ENCODE data around the gene FOXN3.

The FOXN3 gene

DNA sequence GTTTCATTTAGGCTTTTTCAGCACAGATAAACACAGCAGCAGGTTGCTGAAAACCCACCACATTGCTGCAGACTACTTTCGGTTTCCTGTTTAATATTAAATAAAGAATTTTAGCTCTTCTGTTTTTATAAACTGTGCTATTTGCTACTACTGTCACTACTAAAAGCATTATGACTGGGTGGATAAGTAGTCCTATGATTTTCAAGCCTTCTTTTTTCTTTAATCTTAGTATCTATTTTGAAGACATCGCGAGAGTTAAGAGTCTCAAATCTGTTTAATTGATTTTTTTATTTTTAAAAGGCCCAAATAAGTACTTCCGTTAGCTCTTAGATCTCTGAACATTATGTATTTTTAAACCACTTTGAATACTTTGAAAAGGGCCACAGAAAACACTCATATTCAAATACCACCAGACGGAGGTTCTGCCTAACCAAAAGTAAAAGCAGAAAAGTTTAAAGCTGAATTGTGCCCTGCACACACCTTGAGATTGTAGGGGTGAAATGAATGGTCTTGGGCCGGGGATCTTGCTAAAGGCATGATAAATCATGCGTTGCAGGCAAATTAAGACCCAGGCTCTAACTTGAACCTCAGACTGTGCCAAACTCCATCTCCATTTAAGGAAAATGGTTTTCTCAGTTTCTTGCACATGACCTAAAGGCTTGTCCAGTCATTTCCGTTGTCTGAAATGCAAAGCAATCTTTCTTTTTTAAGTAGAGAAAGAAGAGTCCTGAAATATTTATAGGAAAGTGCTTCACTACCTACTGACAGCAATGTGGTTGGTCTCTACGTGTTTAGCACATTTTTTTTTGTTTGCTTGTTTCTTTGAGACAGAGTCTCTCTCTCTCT is 13.6 kb upstream of the FOXN3 start:
- no peak for DNase-seq

DNA sequence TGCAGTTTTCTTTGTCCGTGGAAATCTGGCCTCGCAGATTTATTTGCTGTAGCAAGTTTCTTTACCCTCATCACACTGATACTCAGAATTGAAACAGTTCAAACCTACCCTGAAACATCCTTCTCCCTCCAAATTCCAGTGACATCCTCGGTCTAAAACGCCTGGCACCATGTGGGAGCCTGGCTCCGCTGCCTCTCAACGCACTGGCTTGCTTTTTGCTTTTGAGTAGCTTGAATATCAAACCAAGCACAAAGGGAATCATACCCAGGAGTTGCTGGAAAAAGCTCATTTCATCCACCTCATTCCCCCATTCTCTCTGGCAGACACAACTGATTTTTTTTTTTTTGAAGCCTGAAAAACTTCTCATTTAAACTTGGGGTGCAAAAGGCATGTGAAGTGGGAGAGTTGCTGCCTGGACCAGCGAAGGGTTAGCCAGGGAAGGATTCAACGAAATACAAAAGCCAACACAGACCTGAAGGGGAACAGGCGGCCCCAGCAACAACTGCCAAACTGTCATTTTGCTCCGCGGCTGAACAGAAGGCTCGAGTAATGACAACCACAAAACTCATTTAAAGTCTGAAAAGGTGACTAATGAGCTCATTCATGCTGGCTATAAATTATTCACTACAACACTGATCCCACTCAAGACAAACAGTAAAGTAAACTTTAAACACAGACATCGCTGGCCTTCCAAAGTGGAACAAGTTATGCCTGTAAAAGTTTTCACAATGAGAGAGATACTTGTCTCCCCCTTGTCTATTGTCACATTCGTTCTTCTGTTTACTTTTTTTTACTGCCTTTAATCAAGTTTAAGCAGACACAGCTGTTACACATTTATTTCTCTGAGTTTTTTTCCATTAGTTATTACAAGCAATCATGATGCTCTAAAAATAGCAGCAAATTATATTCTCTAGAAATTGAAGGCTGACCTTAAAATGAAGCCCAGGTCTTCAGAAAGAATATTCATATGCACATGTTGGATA is 12.5 kb upstream of the FOXN3 start:
- peak; percentile 82 for DNase-seq

DNA sequence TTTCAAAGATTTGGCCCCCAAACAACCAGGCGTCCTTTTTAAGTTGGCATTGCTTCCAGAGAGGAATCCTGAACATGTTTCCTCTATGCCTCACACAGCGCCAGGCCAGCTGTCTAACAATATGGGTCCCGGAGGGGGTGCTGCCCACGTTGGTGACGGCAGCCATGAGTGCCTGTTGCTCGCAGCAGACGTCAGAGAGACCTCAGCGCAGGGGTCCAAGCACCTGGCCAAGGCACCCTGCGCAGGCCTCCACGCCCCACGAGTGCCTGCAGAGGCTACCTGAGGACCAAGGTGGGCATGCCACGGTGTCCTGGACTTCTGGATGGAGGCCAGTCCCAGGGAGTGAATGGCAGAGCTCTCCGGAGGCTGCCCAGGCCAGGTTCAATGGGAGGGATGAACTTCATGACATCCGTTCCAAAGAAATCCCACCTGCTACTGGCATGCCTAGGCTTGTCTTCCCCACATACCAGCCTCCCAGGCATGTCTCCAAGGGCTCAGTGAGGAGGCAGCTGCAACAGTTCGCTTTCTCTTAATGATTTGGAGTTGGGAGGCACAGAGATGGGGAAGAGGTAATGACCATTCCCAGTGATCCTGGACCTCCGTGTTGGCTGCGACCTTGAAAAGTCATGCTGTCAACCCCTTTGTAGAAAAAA is 11.6 kb upstream of the FOXN3 start:
- DNase-seq, result peak; percentile 90

DNA sequence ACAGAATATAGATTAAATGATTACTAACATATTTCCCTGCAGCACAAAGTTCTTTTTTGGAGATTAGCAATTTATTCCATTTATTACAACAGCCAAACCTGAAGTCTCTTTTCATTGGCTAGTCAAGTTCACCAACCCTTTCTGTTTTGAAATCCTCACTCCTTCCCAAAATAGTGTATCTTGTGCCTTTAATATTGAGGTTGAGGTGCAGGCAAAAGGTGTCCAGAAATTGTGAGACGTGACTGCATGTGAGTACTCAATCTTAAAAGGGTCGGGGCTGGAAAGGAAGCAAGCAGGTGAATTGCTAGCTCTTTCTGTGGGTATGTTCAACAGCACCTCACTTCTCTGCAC is 11.1 kb upstream of the FOXN3 start:
- no peak for DNase-seq

DNA sequence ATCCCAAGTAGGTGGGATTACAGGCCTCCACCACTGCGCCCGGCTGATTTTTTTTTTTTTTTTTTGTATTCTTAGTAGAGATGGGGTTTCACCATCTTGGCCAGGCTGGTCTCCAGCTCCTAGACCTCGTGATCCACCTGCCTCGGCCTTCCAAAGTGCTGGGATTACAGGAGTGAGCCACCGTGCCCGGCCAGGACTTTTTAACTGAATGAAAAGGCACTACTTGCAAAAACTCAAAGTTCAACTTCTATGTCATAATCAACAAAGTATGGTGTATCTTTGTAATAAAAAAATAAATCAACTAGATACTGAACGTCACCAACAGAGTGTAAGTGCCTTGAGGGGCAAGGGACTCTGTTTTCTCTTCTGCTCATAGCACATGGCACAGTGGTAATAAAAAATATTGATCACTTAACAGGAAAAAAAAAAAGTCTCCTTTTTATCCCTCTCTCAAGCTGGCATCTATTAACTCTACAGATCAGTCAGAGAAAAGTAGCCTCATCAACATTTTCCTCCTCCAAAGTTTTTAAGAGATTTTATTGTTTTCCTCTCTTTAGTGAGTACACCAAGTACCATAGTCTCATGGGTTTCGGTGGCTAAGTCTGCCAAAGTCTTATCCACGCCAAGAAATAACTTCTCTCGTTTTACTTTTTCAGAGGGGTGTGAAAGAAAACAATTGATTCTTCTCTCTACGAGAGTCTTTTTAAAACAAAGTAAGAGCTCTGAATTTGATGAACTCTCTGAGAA is 10.6 kb upstream of the FOXN3 start:
- DNase-seq, result no peak

DNA sequence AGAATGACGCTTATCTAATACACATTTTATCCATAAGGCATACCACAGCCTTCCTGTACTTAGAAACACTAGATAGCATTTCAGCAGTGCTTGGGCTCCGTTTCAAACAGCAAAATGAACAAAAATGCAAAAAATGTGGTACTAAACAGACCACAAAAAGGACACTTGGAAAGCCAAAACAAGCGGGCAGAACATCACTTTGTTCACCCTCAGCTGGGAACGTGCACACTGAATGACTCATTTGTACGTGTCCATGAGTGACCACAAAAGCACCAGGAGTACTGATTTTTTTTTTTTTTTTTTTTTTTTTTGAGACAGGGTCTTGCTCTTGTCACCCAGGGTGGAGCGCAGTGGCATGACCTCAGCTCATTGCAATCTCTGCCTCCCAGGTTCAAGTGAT is 8.9 kb upstream of the FOXN3 start:
- DNase-seq, result no peak

DNA sequence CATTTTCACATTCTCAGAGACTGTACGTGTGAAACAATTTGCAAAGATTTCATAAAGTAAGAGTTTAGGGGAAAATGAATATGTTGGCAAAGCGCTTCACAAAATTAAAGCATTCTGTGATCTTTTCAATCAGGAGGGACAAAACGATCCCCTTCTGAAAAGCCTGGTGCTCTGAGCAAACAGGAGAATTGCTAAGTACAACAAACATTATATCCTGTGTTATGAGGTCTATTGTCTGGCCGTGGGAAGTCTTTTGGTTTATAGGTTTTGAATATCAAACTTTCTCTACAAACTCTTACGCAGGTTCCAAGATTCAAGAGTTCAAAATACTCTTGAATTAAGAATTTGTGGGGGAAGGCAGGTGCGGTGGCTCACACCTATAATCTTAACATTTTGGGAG is 7.2 kb upstream of the FOXN3 start:
- DNase-seq, result peak; percentile 26

DNA sequence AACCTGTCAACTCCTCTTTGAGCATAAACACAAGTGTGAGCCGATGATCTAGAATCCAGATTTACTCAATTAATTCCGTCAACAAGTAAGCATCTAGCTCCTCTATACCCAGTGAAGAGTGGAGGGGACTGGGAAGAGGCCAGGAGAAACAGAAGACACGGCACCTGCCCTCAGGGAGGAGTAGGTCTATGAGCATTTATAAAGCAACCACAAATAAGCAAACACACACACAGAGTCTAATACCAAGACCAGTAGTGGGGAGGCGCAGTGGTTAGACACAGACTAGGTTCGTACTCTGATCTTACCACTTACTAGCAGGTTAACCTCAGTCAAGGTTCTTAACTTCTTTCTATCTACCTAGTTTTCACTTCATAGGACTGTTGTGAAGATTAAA is 5.9 kb upstream of the FOXN3 start:
- no peak for DNase-seq

DNA sequence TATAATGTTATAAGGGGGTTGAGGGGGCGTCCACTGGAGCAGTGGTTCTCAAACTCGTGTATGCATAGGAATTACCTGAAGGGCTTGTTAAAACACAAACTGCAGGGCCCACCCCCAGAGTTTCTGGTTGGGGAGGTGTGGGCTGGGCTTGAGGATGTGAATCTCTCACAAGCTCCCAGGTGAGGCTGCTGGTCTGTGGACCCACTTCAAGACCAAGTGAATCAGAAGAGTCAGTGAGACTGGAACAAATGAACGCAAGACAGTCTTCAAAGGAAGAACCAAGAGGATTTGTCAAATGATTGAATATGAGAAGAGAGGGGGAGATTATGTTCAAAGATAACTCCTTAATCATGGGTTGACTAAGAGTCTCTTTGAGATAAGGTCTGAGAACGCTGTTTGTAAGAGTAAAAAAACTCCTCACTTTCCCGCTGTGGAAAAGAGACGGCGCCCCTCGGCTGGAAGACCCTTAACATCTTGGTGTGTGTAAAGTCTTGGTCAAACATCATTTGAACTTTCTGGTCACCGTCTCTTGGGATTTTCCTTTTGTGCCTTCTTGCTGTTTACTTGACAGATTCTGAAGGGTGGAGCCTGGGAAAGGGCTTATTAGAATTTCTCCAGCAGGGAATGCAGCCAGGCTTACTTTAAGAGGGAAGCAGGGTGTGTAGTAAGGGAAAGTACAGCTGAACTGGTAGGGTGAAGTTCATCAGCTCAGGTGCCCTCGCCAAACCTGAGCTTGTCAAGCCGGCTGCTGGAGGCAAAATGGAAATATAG is 5.3 kb upstream of the FOXN3 start:
- DNase-seq, result no peak

DNA sequence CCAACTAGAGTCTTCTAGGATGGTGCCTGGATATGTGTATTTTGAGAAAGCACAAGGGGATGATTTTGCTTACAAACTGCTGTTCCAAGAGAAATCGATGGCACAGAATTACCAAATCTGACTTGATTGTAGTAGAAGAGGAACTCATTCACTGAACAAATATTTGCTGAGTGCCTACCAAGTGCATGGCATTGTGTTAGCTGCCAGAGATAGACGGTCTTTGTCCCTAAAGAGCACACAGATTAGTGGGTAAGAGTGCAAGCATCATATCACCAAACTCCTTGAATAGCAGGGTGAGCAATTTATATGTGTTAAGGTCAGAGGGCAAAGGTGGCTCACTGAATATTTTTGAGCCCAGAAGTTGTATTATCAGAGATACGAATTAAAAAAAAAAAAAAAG is 3.5 kb upstream of the FOXN3 start:
- peak; percentile 70 for DNase-seq

DNA sequence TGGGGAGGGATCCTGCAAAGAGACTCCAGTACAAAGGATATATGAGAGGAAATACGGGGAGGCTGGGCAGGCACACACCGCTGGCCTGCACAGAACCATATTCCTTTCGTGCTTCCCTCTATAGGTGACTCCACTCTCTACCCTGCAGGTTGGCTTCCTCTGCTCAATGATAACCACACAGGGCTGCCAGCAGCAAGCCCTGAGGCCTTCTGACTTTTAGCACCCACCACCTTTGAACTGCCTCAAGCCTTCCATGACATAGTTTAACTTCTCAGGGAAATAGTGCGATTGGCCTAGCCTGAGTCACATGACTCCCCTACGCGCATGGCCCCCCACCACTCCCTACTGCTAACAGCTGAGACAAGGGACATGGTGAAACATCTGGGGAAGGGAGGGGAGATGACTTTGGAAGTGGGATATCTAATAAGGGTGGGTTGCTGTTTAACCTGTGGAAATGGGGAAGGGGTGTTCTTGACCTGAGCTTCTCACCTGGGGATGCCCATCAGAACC is 3.0 kb upstream of the FOXN3 start:
- DNase-seq, result peak; percentile 28

DNA sequence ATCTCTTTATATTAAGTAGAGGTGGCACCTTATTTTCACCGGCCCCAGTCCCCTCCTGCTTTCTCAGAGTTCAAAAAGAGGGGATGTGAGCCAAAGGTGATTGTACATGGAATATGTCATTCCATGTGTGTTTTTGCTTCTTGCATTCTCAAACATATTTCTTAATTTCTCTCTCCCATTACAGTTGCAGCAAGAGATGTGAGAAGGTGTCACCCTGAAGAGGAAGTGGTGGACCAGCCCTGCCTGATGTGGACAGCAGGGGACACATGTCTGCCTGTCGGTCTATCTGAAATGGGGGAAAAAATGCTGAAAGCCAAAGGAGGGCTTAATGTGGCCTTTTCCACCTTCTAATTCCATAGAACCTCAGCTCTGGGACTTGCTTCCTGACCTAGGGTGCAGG is 1.9 kb upstream of the FOXN3 start:
- no peak for DNase-seq

DNA sequence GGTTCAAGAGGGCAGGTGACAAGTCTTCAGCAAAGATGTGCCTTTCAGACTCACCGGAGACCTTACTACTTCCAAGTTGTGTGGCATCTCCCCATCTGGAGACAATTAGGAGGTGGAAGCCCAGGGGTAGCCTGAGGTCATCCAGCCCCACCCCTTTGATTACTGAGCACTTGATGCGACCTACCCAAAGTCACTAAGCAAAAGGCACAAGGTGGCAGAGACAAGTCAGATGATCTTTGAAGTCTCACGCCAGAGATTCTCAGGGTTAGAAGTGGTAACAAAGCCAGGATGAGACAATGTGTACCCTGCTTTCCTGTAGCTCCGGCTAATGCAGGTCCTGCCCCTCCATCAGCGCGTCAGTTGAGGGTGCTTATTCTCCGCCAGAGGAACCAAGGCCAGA is 1.4 kb upstream of the FOXN3 start:
- DNase-seq, result peak; percentile 32

DNA sequence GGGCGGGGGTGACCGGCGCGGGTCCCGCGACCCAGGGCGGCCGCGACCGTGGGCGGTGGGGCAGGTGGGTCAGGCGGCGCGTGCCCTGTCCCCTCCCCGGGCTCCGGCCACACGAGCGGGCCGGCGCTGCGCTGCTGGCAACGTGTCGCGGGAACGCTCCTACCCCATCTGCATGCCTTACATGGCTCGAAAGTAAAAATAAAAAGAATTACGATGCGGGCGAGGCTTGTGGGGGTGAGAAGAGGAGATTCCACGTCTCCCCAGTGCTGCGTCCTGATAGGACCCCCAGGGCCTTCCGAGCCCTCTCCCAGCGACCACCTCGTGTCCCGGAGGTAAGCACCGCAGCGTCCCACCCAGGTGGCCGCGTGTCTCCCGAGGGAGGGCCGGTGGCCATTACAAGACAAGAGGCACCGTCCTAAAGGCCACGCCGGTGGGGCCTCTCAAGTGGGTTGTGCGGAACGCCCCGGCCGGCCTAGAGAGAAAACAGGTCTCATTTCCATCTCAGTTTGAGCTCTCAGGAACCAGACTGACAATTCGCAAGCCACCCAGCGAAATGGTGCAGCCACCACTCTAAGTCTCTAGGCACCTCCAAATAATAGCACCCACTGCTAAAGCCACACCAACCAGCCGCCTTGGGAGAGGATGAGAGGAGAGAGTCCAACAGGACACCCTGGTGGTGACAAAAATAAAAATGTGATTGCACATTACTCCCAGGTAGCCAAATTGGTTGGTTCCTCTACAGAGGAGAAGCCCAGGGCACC is 612 bp upstream of the FOXN3 start:
- DNase-seq, result peak; percentile 72

DNA sequence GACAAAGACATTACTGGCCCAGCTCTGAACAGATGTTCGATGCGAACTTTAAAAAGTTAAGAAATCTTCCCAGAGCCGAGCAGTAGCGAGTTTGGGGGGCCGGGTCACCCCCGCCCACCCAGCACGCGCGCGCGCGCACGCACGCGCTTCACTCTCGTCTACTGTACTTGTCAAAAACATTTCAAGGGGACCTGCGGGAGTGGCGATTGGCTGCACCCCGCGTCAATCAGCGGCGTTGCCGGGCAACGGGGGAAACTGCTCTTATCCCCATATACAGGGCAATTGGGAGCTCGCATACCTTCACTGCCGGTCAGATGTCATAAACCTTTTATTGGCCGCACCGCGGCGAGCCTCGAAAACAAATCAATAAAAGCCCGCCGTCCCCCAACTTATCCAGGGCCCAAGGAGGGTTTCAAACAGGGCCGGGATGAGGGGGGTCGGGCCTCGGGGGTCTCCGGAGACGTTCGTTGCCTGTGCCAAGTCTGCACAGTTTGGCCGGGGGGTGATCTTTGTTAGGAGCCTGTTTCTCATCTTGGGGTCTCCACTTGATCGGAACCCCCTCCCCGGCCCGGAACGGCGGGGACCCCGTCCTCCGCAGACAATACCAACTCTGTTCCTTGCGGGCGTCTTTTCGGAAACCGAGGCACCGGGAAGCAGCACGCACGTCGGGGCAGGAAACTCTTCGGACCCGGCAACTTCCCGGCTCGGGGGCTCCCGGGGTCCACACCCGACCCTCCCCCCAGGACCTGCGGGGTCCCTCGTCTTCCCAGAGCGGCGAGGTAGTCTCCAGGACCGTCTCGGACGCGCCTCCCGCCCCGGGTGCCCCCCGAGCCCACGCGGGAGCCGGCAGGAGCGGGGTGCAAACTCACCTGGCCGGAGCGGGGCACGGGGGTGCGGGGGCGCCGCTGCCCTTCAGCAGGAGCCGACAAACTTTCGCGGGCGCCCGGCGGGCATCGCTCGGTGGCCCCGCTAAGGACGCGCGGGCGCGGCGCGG is 734 bp downstream of the FOXN3 start:
- DNase-seq, result peak; percentile 87

DNA sequence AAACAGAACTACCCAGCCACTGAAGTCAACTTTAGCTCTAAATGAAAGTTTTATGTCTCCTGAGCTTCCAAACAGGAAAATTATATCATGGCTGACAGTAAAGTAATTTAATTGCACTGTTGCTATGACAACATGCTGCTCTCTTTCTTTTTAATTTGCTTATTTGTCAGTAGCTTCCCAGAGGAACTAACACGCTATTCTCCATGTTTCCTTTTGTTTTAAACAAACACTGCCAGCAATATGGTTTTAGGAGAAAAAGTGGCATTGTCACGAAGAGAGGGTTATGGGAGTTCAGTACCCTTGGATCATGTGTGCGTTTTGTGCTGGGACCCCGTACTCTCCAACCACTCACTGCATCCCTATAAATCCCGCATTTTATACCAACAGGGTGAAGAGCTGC is 1.9 kb downstream of the FOXN3 start:
- no peak for DNase-seq

DNA sequence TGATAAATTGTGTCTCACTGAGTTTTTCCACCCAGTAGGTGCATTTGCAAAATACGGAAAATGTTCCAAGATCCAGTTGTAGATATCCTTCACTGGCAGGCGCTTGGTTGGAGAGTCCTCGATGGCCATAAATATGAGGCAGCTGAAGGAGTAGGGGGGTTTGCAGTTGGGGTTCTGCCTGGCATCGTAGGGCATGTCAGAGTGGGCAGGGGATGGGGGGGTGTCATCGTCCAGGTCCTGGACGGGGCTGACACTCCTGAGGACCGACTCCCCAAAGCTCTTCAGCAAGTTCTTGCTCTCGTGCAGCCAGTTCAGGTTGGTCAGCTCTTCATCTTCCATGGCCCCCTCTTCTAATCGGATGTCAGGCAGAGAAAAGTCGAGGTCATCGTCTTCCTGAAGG is 5.1 kb downstream of the FOXN3 start:
- DNase-seq, result no peak

DNA sequence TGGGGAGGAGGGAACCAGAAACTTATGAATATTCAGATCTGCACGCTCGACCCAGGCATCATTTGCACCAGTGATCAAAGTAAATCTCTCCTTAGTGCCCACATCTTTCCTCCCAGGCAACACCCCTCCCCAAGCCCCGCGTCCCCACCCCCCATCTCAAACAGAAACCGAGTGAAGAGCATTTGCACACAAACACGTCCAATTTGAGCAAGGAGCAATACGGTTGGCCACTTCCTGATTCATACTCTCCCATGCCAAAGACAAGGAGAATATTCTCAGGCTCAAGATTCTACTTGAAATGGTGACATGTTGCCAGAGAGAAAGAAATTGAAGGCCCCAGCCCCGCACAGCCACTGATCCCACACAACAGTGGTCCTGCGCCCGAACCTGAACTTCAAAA is 7.1 kb downstream of the FOXN3 start:
- DNase-seq, result peak; percentile 56

DNA sequence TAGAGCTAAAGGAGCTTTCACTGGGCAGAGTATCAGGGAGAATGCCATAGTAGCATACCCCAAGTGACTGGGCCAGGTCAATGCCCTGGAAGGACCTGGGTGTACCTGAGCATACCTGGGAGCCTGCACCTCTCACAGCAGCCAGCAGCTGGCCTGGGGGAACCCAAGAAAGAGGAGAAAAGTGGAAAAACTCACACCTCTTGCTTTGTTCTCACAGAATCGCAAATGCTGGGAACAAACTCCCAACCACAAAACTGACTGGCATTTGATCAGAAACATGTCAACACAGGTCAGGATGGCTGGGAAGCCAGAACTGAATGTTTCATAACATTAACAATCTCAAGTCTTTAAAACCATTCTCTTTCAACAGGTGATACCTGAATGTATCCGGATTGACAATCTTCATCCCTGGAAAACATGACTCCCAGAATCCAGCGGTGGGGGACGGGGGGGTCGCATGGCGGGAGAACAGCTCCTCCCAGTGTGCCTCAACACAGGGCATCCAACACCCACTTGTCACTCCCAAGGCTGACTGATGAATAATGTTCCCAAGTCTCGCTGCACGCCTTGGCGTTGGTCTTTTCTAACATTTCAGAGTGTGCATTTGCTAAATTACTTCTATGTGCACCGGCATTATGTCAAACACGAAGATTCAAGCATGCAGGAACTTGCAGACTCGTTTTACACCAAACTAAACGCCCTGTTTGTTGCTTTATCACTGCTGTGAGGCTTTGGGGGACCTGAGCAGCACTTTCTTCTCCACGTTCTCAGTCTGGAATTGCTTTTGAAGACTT is 7.9 kb downstream of the FOXN3 start:
- no peak for DNase-seq
